SIG-M5 treated with dmso at 0.1 percent for 504 hours (cell line): ENCODE measurements around the gene NLRP13.

Experiments used
- DNase-seq: peaks from one replicate; lab custom pipeline; 2025; ENCODE audit not compliant: unreplicated experiment; lab: John Stamatoyannopoulos, UW

Gene NLRP13

GRCh38 chr19:55907286-55907685, 24.9 kb downstream of the NLRP13 start:
- no peak for DNase-seq

- DNase-seq = no peak
These were observed 29.9 kb downstream of the NLRP13 start for GRCh38 chr19:55902080-55902751.

GRCh38 chr19:55901369-55902079, 30.6 kb downstream of the NLRP13 start:
- DNase-seq = no peak

DNA sequence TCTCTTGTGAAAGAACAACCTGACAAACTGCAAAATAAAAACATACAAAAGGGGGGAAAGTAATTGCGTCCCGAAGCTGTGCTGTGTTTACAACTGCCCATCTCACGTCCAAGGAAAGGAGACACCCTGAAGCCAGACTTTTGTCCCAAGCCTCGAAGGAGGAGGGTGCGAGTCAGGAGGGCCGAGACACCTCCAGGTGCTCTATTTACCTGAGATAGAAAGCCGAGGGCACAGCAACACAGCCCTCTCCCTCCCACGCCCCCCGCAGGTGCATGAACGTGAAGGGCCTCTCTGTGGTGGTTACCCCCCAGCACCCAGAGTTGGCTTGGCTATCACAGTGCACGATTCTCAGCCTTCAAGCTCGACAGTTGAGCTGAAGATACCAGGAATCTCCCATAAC, 33.2 kb downstream of the NLRP13 start:
- no peak for DNase-seq

GRCh38 chr19:55882626-55883025, 49.5 kb downstream of the NLRP13 start:
- no peak for DNase-seq

GRCh38 chr19:55877211-55877610, 54.9 kb downstream of the NLRP13 start:
- no peak for DNase-seq

DNA sequence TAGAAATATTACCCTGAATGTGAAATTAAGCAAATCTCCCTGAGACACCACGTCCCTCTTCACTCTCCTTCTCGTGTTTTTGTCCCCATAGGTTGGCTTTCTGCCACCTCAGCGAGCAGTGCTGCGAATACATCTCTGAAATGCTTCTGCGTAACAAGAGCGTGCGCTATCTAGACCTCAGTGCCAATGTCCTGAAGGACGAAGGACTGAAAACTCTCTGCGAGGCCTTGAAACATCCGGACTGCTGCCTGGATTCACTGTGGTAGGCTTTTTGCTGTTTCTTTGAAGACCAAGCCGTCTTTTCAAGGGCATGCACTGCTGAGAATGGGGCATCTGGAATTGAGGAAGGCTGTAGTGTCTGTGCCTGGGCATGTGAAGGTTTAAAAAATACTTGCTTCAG, 61.4 kb downstream of the NLRP13 start:
- DNase-seq = no peak

GRCh38 chr19:55867101-55867500, 65.0 kb downstream of the NLRP13 start:
- DNase-seq = no peak

DNA sequence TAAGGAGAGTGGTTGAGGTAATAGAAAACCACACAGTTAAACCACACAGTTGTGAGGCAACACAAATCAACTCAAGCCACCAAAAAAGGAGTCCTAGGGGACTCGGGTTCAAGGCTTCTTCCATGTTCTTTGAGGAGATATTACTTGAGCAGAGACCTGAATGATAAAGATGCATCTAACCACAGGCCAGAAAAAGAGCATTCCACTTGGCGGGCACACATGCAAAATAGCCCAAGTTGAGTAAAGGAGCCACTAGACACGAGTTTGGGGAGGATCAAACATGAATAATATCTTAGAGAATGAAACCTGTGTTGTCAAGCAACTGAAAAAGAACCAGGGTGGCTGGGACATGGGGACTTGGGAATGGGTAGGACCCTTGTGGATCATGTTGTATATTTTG, 65.6 kb downstream of the NLRP13 start:
- no peak for DNase-seq

GRCh38 chr19:55858969-55859368, 73.2 kb downstream of the NLRP13 start:
- no peak for DNase-seq

GRCh38 chr19:55858401-55858800, 73.7 kb downstream of the NLRP13 start:
- no peak for DNase-seq

DNA sequence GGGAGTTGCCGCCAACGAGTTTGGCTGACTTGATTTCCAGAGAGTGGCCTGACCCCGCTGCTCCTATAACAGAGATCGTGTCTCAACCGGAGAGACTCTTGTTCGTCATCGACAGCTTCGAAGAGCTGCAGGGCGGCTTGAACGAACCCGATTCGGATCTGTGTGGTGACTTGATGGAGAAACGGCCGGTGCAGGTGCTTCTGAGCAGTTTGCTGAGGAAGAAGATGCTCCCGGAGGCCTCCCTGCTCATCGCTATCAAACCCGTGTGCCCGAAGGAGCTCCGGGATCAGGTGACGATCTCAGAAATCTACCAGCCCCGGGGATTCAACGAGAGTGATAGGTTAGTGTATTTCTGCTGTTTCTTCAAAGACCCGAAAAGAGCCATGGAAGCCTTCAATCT, 74.2 kb downstream of the NLRP13 start:
- DNase-seq = no peak

GRCh38 chr19:55857149-55857548, 75.0 kb downstream of the NLRP13 start:
- no peak for DNase-seq

GRCh38 chr19:55855160-55855559, 77.0 kb downstream of the NLRP13 start:
- no peak for DNase-seq
